Measurements from ENCODE around the gene CTNNA1.

The CTNNA1 gene

DNA sequence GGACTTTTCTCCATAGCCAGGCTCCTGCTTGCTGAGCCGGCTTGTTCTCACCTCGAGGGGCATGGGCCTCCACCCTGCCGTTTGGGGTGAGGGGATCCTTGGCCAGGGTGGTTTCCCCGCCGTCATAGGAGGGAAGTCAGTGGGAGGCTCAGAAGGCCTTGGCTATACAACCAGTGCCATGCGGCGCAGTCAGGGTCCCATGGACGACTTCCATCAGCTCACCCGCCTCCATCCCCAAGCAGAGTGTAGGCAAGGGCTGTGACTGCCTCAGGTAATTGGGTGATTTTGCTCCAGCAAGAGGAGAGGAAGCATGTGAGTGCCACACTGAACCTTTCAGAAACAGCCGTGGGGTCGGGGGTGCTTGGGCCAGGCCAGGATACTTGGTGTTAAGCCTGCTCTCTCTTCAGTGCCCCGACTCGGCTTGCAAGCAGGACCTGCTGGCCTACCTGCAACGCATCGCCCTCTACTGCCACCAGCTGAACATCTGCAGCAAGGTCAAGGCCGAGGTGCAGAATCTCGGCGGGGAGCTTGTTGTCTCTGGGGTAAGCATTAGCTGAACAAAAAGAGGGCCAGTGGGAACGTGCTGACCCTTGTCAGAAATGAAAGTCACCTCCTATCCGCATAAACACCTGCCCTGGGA is 179.1 kb downstream of the CTNNA1 start:
- no peaks in the 10 kb centered on the region for H3K79me2 ChIP-seq (ENCODE audit: control insufficient read depth, low read length)
- no peaks in the 10 kb centered on the region for H3K4me1 ChIP-seq (ENCODE audit: control insufficient read depth, low read length)
- no peaks in the 10 kb centered on the region for H4K20me1 ChIP-seq (ENCODE audit: control insufficient read depth, insufficient read depth, low read depth, low read length)
- H3K9me2 ChIP-seq (replicated peaks; ENCODE audit: control insufficient read depth, low read length) = no peaks in the 10 kb centered on the region
- no peak for TF ChIP-seq EZH2phosphoT487 (IDR thresholded peaks at IDR 0.05; ENCODE audit: borderline replicate concordance, low read length)
- TF ChIP-seq, protein P1, sequence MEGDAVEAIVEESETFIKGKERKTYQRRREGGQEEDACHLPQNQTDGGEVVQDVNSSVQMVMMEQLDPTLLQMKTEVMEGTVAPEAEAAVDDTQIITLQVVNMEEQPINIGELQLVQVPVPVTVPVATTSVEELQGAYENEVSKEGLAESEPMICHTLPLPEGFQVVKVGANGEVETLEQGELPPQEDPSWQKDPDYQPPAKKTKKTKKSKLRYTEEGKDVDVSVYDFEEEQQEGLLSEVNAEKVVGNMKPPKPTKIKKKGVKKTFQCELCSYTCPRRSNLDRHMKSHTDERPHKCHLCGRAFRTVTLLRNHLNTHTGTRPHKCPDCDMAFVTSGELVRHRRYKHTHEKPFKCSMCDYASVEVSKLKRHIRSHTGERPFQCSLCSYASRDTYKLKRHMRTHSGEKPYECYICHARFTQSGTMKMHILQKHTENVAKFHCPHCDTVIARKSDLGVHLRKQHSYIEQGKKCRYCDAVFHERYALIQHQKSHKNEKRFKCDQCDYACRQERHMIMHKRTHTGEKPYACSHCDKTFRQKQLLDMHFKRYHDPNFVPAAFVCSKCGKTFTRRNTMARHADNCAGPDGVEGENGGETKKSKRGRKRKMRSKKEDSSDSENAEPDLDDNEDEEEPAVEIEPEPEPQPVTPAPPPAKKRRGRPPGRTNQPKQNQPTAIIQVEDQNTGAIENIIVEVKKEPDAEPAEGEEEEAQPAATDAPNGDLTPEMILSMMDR (IDR thresholded peaks at IDR 0.05; ENCODE audit: low read depth, low read length, poor library complexity, severe bottlenecking) = peak; percentile 21
- peaks cover 10% of the 10 kb centered on the region; the same call in 1 of the 2 replicates for H3K36me3 ChIP-seq (ENCODE audit: control insufficient read depth, low read length)
- H3K4me2 ChIP-seq (ENCODE audit: low read length) = no peak overlapping the region
- no peaks in the 10 kb centered on the region for H3K27me3 ChIP-seq (ENCODE audit: control insufficient read depth, low read length)
- no peaks in the 10 kb centered on the region for H3K9me3 ChIP-seq (ENCODE audit: control insufficient read depth, insufficient read depth, low read length)
- H3K4me3 ChIP-seq (ENCODE audit: low read length) = no peak overlapping the region
- no peaks in the 10 kb centered on the region for H3F3A ChIP-seq (ENCODE audit: control insufficient read depth, insufficient read depth)
- no peak overlapping the region for H3K27ac ChIP-seq (ENCODE audit: low read depth, low read length)

DNA sequence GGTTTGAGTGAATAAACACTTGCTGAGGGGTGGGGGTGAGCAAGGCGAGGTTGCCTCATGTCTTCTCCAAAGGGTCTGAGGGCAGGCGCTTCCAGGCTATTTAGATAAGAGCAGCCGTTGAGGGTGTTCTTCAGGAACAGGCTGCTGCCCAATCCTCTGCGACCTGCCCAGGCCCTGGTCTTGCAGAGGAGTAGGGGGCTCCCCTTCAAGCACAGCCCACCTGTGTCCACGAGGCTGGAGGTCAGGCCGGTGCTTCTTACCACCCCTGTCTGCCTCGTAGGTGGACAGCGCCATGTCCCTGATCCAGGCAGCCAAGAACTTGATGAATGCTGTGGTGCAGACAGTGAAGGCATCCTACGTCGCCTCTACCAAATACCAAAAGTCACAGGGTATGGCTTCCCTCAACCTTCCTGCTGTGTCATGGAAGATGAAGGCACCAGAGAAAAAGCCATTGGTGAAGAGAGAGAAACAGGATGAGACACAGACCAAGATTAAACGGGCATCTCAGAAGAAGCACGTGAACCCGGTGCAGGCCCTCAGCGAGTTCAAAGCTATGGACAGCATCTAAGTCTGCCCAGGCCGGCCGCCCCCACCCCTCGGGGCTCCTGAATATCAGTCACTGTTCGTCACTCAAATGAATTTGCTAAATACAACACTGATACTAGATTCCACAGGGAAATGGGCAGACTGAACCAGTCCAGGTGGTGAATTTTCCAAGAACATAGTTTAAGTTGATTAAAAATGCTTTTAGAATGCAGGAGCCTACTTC is 180.5 kb downstream of the CTNNA1 start:
- no peaks in the 10 kb centered on the region for H3K79me2 ChIP-seq (ENCODE audit: control insufficient read depth, low read length)
- TF ChIP-seq, protein P1 (IDR thresholded peaks at IDR 0.05; ENCODE audit: low read depth, low read length, poor library complexity, severe bottlenecking) = no peak
- TF ChIP-seq EZH2phosphoT487 (IDR thresholded peaks at IDR 0.05; ENCODE audit: borderline replicate concordance, low read length) = no peak
- H3K4me1 ChIP-seq (ENCODE audit: control insufficient read depth, low read length) = no peaks in the 10 kb centered on the region
- no peaks in the 10 kb centered on the region for H3K9me3 ChIP-seq (ENCODE audit: control insufficient read depth, insufficient read depth, low read length)
- no peaks in the 10 kb centered on the region for H3K27me3 ChIP-seq (ENCODE audit: control insufficient read depth, low read length)
- no peak overlapping the region for H3K4me3 ChIP-seq (ENCODE audit: low read length)
- peaks cover 10% of the 10 kb centered on the region; the same call in 1 of the 2 replicates for H3K36me3 ChIP-seq (ENCODE audit: control insufficient read depth, low read length)
- no peaks in the 10 kb centered on the region for H3F3A ChIP-seq (ENCODE audit: control insufficient read depth, insufficient read depth)
- no peaks in the 10 kb centered on the region for H4K20me1 ChIP-seq (ENCODE audit: control insufficient read depth, insufficient read depth, low read depth, low read length)
- no peaks in the 10 kb centered on the region for H3K9me2 ChIP-seq (replicated peaks; ENCODE audit: control insufficient read depth, low read length)
- H3K27ac ChIP-seq (ENCODE audit: low read depth, low read length) = no peak overlapping the region
- H3K4me2 ChIP-seq (ENCODE audit: low read length) = no peak overlapping the region

DNA sequence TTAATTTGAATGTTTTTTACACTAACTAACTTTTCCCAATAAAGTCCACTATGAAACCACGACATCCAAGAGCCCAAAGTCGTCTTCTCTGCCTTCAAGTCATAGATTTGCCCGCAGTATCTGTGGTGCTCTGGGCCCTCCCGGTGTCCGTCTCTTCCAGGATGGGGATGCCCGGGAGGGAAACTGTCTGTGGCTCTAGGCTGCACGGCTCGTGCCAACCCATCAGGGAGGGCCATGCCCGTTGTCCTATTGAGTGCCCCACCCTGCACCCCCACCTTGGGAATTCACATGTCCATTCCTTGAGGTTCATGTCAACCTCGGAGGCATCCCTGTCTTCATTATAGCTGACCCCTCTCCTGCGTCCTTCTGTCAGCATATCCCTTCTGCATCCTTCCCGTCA is 181.7 kb downstream of the CTNNA1 start:
- peaks cover 10% of the 10 kb centered on the region; the same call in 1 of the 2 replicates for H3K36me3 ChIP-seq (ENCODE audit: control insufficient read depth, low read length)
- no peaks in the 10 kb centered on the region for H3K9me3 ChIP-seq (ENCODE audit: control insufficient read depth, insufficient read depth, low read length)
- no peak for TF ChIP-seq EZH2phosphoT487 (IDR thresholded peaks at IDR 0.05; ENCODE audit: borderline replicate concordance, low read length)
- TF ChIP-seq, protein P1 (IDR thresholded peaks at IDR 0.05; ENCODE audit: low read depth, low read length, poor library complexity, severe bottlenecking) = no peak

More for the DNA sequence above, 181.7 kb downstream of the CTNNA1 start:
- Histone ChIP-seq H3K4me3 (ENCODE audit: low read length) (no peak overlapping the region), H3K9me2 (replicated peaks; ENCODE audit: control insufficient read depth, low read length) (no peaks in the 10 kb centered on the region), H3K4me2 (ENCODE audit: low read length) (no peak overlapping the region), H3K79me2 (ENCODE audit: control insufficient read depth, low read length) (no peaks in the 10 kb centered on the region), H3K4me1 (ENCODE audit: control insufficient read depth, low read length) (no peaks in the 10 kb centered on the region), H4K20me1 (ENCODE audit: control insufficient read depth, insufficient read depth, low read depth, low read length) (no peaks in the 10 kb centered on the region), H3K27me3 (ENCODE audit: control insufficient read depth, low read length) (no peaks in the 10 kb centered on the region), H3F3A (ENCODE audit: control insufficient read depth, insufficient read depth) (no peaks in the 10 kb centered on the region), H3K27ac (ENCODE audit: low read depth, low read length) (no peak overlapping the region)
